H1 (cell line): ENCODE results near the gene INSYN2A.

Experiments used
- CHD2 ChIP-seq: IDR thresholded peaks from 2 replicates; pipeline ENCODE4 v1.6.1; 2012; ENCODE audit warnings: low read length, improper control_type of control experiment
- JUN ChIP-seq: IDR thresholded peaks from 2 replicates; pipeline ENCODE4 v1.6.1; 2011; ENCODE audit warnings: low read depth, mild to moderate bottlenecking, improper control_type of control experiment, low read length
- SP1 ChIP-seq: IDR thresholded peaks from 2 replicates; pipeline ENCODE4 v1.6.1; 2011; ENCODE audit warnings: low read depth, low read length
- TF ChIP-seq, protein P1 (sequence below), 3 experiments: IDR thresholded peaks; 1 replicate in 2 of 3; 2 replicates in 1 of 3; pipeline versions ENCODE4 v1.5.1 to v1.6.1; 2011; ENCODE audit warnings: low read length in 3 of 3, mild to moderate bottlenecking in 3 of 3, inconsistent platforms in 2 of 3, low read depth in 1 of 3, moderate library complexity in 1 of 3; ENCODE audit not compliant: insufficient read depth in 1 of 3; ENCODE audit errors: control extremely low read depth in 1 of 3

GRCh38 chr10:127200646-127201045, 4.3 kb upstream of the INSYN2A start:
- TF ChIP-seq JUN (no peak), CHD2 (no peak), SP1 (no peak)
- TF ChIP-seq, protein P1, sequence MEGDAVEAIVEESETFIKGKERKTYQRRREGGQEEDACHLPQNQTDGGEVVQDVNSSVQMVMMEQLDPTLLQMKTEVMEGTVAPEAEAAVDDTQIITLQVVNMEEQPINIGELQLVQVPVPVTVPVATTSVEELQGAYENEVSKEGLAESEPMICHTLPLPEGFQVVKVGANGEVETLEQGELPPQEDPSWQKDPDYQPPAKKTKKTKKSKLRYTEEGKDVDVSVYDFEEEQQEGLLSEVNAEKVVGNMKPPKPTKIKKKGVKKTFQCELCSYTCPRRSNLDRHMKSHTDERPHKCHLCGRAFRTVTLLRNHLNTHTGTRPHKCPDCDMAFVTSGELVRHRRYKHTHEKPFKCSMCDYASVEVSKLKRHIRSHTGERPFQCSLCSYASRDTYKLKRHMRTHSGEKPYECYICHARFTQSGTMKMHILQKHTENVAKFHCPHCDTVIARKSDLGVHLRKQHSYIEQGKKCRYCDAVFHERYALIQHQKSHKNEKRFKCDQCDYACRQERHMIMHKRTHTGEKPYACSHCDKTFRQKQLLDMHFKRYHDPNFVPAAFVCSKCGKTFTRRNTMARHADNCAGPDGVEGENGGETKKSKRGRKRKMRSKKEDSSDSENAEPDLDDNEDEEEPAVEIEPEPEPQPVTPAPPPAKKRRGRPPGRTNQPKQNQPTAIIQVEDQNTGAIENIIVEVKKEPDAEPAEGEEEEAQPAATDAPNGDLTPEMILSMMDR (IDR thresholded peaks at IDR 0.05; ENCODE audit: control extremely low read depth in 1 of 3, insufficient read depth in 1 of 3, low read depth in 1 of 3, low read length in 3 of 3): no peak
